DOHH2 (cell line): Measurements from ENCODE around the gene NINJ1.

Experiments used
- CTCF ChIP-seq: fragments of 200-600 bp; sonication (generic); IDR thresholded peaks from one replicate; pipeline ENCODE4 v1.5.1; 2014; ENCODE audit warnings: antibody characterized with exemption, mild to moderate bottlenecking, low read depth, low read length; ENCODE audit not compliant: poor library complexity, severe bottlenecking
- EZH2phosphoT487 ChIP-seq: fragments of 200-600 bp; sonication (generic); IDR thresholded peaks from 2 replicates; pipeline ENCODE4 v1.6.1; 2017; ENCODE audit warnings: borderline replicate concordance, mild to moderate bottlenecking, antibody characterized with exemption, low read length, moderate library complexity, mixed read lengths

GRCh38 chr9:93084471-93084881 is 49.6 kb downstream of the NINJ1 start:
- TF ChIP-seq CTCF (no peak), EZH2phosphoT487 (no peak)
